ENCODE data around the gene ING2. TPM values are rescaled to one million over a fixed set of nuclear protein-coding genes. Genes with fewer than 3 reads are reported as not detected.

ING2 gene, protein sequence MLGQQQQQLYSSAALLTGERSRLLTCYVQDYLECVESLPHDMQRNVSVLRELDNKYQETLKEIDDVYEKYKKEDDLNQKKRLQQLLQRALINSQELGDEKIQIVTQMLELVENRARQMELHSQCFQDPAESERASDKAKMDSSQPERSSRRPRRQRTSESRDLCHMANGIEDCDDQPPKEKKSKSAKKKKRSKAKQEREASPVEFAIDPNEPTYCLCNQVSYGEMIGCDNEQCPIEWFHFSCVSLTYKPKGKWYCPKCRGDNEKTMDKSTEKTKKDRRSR
- total RNA-seq, result 8.4 and 10.0 TPM in 2 replicates

DNA sequence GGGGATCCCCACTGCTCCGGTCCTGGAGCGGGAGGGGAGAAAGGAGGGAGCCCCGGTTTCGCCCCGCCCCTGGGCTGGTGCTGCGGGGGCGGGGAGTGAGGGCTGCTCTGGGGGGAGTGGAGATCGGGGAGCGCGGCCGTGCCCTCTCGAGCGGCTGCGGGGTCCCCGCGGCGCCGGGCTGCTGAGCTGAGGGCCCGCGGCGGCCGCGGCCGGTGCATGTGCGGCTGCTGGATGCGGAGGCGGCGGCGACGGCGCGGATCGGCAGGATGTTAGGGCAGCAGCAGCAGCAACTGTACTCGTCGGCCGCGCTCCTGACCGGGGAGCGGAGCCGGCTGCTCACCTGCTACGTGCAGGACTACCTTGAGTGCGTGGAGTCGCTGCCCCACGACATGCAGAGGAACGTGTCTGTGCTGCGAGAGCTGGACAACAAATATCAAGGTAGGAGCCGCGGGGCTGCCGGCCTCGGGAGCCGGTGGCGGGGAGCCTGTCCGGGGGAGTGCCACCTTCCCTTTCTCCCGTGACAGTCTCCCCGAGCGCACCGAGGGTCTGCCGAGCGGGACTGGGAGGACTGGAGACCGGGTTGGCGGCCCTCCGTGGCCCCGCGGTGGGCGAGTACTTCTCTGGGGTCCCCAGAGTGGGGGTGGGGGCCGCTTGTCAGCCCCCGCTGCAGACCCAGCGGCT, at the start of gene ING2:
Gene ING2 (plus strand): TSS at position 129 of the 681 bp plus-strand sequence. CDS start 138 bp downstream, at position 267.

Other genes starting within 250 kb of the ING2 start
- gene CLDN22, start 184.8 kb upstream of the ING2 start, total RNA-seq, result not detected in 2 replicates
- not detected in 2 replicates for gene CLDN24, start 182.6 kb upstream of the ING2 start, total RNA-seq
- gene CDKN2AIP, start 60.4 kb upstream of the ING2 start, total RNA-seq, result 12.4 and 17.6 TPM in 2 replicates
- 21.1 and 23.9 TPM in 2 replicates for gene RWDD4, start 154.1 kb downstream of the ING2 start, total RNA-seq
- gene TRAPPC11, start 154.2 kb downstream of the ING2 start, total RNA-seq, result 45.8 and 56.9 TPM in 2 replicates